Neural cell (in vitro differentiated cells): Measurements from ENCODE around the gene SFMBT2. TPM values are rescaled to one million over a fixed set of nuclear protein-coding genes. Genes with fewer than 3 reads are reported as not detected.
A peak's percentile ranks its signal among the peaks of the same experiment; 100 is the strongest.

Source experiments
- H2AFZ ChIP-seq: fragments of 200-600, 300-800 bp; sonication (generic), shearing (Covaris generic); 2 replicates; pipeline ENCODE4 v1.6.0; 2014; ENCODE audit warnings: low read depth, mild to moderate bottlenecking, antibody characterized with exemption, low read length, moderate library complexity
- H3F3A ChIP-seq: fragments of 200-600 bp; shearing (Covaris generic); 2 replicates; pipeline ENCODE4 v1.6.1; 2016; ENCODE audit warnings: mild to moderate bottlenecking, moderate library complexity, mixed read lengths, antibody characterized with exemption, low read length; ENCODE audit not compliant: insufficient read depth, poor library complexity, severe bottlenecking
- H3K27ac ChIP-seq: fragments of 200-600, 300-800 bp; sonication (generic), shearing (Covaris generic); 2 replicates; pipeline ENCODE4 v1.5.1; 2014; ENCODE audit warnings: mild to moderate bottlenecking, low read length, moderate library complexity
- H3K27me3 ChIP-seq: fragments of 300-800, 200-600 bp; sonication (generic), shearing (Covaris generic); 2 replicates; pipeline ENCODE4 v1.6.0; 2014; ENCODE audit warnings: mild to moderate bottlenecking, low read depth, low read length, moderate library complexity; ENCODE audit not compliant: insufficient read depth
- H3K36me3 ChIP-seq: fragments of 300-800, 200-600 bp; sonication (generic), shearing (Covaris generic); 2 replicates; pipeline ENCODE4 v1.5.1; 2014; ENCODE audit warnings: mild to moderate bottlenecking, antibody characterized with exemption, low read length, moderate library complexity; ENCODE audit not compliant: insufficient read depth
- H3K4me2 ChIP-seq: fragments of 300-800, 200-600 bp; sonication (generic), shearing (Covaris generic); 2 replicates; pipeline ENCODE4 v1.6.0; 2014; ENCODE audit warnings: mild to moderate bottlenecking, low read length
- H3K4me3 ChIP-seq: fragments of 300-800, 200-600 bp; sonication (generic), shearing (Covaris generic); 2 replicates; pipeline ENCODE4 v1.5.1; 2014; ENCODE audit warnings: mild to moderate bottlenecking, low read length, moderate library complexity
- H3K79me2 ChIP-seq: fragments of 200-600 bp; shearing (Covaris generic); replicated peaks from 2 replicates; pipeline ENCODE4 v1.6.0; 2014; ENCODE audit warnings: mild to moderate bottlenecking, low read length, moderate library complexity; ENCODE audit not compliant: insufficient read depth
- H3K9ac ChIP-seq: fragments of 300-800, 200-600 bp; sonication (generic), shearing (Covaris generic); 2 replicates; pipeline ENCODE4 v1.6.1; 2016; ENCODE audit warnings: mild to moderate bottlenecking, low read length, mixed read lengths
- H3K9me2 ChIP-seq: fragments of 200-600 bp; shearing (Covaris generic); 2 replicates; pipeline ENCODE4 v1.6.1; 2016; ENCODE audit warnings: mild to moderate bottlenecking, low read length, mixed read lengths; ENCODE audit not compliant: insufficient read depth
- H3K9me3 ChIP-seq: fragments of 200-600, 300-800 bp; sonication (generic), shearing (Covaris generic); 2 replicates; pipeline ENCODE4 v1.6.1; 2016; ENCODE audit warnings: mild to moderate bottlenecking, mixed run types, low read length, moderate library complexity, mixed read lengths
- H4K20me1 ChIP-seq: fragments of 200-600 bp; shearing (Covaris generic); 2 replicates; pipeline ENCODE4 v1.6.1; 2016; ENCODE audit warnings: mild to moderate bottlenecking, mixed run types; ENCODE audit not compliant: insufficient read depth
- EP300 ChIP-seq: fragments of 450-650 bp; conservative IDR thresholded peaks from 2 replicates; pipeline ENCODE4 v1.6.1; 2014; ENCODE audit warnings: antibody characterized with exemption, mild to moderate bottlenecking, moderate library complexity; ENCODE audit not compliant: poor library complexity, severe bottlenecking
- EZH2 ChIP-seq: fragments of 200-600, 300-800 bp; shearing (Covaris generic), sonication (generic); IDR thresholded peaks from 2 replicates; pipeline ENCODE4 v1.6.1; 2014; ENCODE audit warnings: antibody characterized with exemption, low read length, borderline replicate concordance, mild to moderate bottlenecking; ENCODE audit not compliant: insufficient read depth, poor library complexity, severe bottlenecking
- MXI1 ChIP-seq: fragments of 450-650 bp; conservative IDR thresholded peaks from 2 replicates; pipeline ENCODE4 v1.6.1; 2014; ENCODE audit warnings: antibody characterized with exemption, mild to moderate bottlenecking; ENCODE audit not compliant: poor library complexity, severe bottlenecking
- POLR2AphosphoS5 ChIP-seq: IDR thresholded peaks from 2 replicates; pipeline ENCODE4 v1.6.1; 2012
- RAD21 ChIP-seq: fragments of 450-650 bp; conservative IDR thresholded peaks from 2 replicates; pipeline ENCODE4 v1.6.1; 2014; ENCODE audit warnings: antibody characterized with exemption, mild to moderate bottlenecking, moderate library complexity
- SMC3 ChIP-seq: fragments of 450-650 bp; conservative IDR thresholded peaks from 2 replicates; pipeline ENCODE4 v1.6.1; 2014; ENCODE audit warnings: antibody characterized with exemption, mild to moderate bottlenecking, moderate library complexity; ENCODE audit not compliant: poor library complexity
- TAF1 ChIP-seq: IDR thresholded peaks from 2 replicates; pipeline ENCODE4 v1.6.1; 2012; ENCODE audit warnings: low read depth
- polyA plus RNA-seq: library from polyadenylated mRNA; depleted of rRNA; stranded (reverse); fragments of >200 nt; gene quantifications from 2 replicates; pipeline ENCODE4 v1.2.3, GENCODE V29; 2014
- TF ChIP-seq, protein P1 (sequence below): IDR thresholded peaks from 2 replicates; pipeline ENCODE4 v1.6.1; 2012; ENCODE audit warnings: borderline replicate concordance
- TF ChIP-seq, protein P2 (sequence below): fragments of 450-650 bp; IDR thresholded peaks from 2 replicates; pipeline ENCODE4 v1.5.1; 2014; ENCODE audit warnings: antibody characterized with exemption, mild to moderate bottlenecking, moderate library complexity; ENCODE audit not compliant: poor library complexity, severe bottlenecking

Gene SFMBT2
- polyA plus RNA-seq, 1 donor from 2014 or later: 1.3 TPM

DNA sequence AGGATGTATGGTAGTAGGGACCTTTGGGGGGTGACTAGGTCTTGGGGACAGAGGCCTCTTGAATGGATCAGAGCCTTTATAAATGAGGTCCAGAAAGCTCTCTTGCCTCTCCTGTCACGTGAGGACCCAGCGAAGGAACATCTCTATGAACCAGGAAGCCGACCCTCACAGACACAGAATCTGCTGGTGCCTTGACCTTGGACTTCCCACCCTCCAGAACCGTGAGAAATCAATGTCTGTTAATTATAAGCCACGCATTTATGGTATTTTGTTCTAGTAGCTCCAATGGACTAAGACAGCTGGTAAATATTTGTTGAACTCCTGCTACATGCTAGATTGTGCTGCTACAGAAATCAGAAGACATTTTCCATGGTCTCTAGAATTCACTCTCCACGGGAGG, 276.9 kb downstream of the SFMBT2 start:
- Histone ChIP-seq H3K27ac (no peak overlapping the region), H3K9me3 (no peaks in the 10 kb centered on the region), H2AFZ (no peak overlapping the region), H3K9me2 (no peaks in the 10 kb centered on the region), H3K27me3 (no peaks in the 10 kb centered on the region), H3K4me3 (no peak overlapping the region), H3K79me2 (no peaks in the 10 kb centered on the region), H4K20me1 (no peaks in the 10 kb centered on the region), H3K4me2 (no peak overlapping the region), H3K36me3 (no peaks in the 10 kb centered on the region), H3K9ac (no peak overlapping the region), H3F3A (no peaks in the 10 kb centered on the region)
- no peak for TF ChIP-seq EP300
- no peak for TF ChIP-seq SMC3
- no peak for TF ChIP-seq TAF1
- TF ChIP-seq POLR2AphosphoS5: no peak
- TF ChIP-seq, protein P1, sequence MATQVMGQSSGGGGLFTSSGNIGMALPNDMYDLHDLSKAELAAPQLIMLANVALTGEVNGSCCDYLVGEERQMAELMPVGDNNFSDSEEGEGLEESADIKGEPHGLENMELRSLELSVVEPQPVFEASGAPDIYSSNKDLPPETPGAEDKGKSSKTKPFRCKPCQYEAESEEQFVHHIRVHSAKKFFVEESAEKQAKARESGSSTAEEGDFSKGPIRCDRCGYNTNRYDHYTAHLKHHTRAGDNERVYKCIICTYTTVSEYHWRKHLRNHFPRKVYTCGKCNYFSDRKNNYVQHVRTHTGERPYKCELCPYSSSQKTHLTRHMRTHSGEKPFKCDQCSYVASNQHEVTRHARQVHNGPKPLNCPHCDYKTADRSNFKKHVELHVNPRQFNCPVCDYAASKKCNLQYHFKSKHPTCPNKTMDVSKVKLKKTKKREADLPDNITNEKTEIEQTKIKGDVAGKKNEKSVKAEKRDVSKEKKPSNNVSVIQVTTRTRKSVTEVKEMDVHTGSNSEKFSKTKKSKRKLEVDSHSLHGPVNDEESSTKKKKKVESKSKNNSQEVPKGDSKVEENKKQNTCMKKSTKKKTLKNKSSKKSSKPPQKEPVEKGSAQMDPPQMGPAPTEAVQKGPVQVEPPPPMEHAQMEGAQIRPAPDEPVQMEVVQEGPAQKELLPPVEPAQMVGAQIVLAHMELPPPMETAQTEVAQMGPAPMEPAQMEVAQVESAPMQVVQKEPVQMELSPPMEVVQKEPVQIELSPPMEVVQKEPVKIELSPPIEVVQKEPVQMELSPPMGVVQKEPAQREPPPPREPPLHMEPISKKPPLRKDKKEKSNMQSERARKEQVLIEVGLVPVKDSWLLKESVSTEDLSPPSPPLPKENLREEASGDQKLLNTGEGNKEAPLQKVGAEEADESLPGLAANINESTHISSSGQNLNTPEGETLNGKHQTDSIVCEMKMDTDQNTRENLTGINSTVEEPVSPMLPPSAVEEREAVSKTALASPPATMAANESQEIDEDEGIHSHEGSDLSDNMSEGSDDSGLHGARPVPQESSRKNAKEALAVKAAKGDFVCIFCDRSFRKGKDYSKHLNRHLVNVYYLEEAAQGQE: no peak

DNA sequence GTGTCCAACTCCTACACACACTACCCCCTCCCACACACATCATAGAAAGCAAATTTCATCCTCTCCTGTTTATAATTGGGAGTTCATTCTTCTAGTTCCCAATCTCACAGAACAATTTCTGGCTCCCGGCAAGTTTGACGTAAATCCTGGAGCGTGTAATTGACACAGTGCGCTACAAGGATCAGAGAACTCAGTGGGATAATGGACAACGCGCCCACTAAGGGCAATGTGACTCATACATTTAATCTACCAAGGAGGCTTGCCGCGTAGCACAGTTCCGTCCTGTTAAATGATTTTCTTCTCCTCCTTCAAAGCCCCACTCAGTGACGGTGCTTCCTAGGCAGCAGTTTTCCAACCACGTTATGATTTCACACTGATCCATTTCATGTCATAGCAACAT, 277.6 kb downstream of the SFMBT2 start:
- Histone ChIP-seq H3K36me3 (no peaks in the 10 kb centered on the region), H3K4me3 (no peak overlapping the region), H3K27me3 (no peaks in the 10 kb centered on the region), H3F3A (no peaks in the 10 kb centered on the region), H2AFZ (no peak overlapping the region), H3K9ac (no peak overlapping the region), H4K20me1 (no peaks in the 10 kb centered on the region), H3K27ac (no peak overlapping the region), H3K9me2 (no peaks in the 10 kb centered on the region), H3K9me3 (no peaks in the 10 kb centered on the region), H3K4me2 (no peak overlapping the region), H3K79me2 (no peaks in the 10 kb centered on the region)
- TF ChIP-seq POLR2AphosphoS5 (peak; percentile 44), TAF1 (no peak), MXI1 (no peak), EP300 (no peak), SMC3 (no peak), RAD21 (no peak), EZH2 (no peak)
- TF ChIP-seq, protein P2, sequence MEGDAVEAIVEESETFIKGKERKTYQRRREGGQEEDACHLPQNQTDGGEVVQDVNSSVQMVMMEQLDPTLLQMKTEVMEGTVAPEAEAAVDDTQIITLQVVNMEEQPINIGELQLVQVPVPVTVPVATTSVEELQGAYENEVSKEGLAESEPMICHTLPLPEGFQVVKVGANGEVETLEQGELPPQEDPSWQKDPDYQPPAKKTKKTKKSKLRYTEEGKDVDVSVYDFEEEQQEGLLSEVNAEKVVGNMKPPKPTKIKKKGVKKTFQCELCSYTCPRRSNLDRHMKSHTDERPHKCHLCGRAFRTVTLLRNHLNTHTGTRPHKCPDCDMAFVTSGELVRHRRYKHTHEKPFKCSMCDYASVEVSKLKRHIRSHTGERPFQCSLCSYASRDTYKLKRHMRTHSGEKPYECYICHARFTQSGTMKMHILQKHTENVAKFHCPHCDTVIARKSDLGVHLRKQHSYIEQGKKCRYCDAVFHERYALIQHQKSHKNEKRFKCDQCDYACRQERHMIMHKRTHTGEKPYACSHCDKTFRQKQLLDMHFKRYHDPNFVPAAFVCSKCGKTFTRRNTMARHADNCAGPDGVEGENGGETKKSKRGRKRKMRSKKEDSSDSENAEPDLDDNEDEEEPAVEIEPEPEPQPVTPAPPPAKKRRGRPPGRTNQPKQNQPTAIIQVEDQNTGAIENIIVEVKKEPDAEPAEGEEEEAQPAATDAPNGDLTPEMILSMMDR: no peak
- TF ChIP-seq, protein P1: peak; percentile 73
